HCT116 (cell line): ENCODE results near the gene NFATC1. TPM values are rescaled to one million over a fixed set of nuclear protein-coding genes. Genes with fewer than 3 reads are reported as not detected.
"Not testable (repeated sequence)": the region's sequence is repeated elsewhere in the genome, so short reads cannot be mapped to it uniquely, and the experiment has no call there.

Experiments used
- ATAC-seq: fragments of 200-7000 bp; cut with Tn5 transposase; 2 replicates; pipeline ENCODE4 v1.9.1; 2020; ENCODE audit warnings: mild to moderate bottlenecking, moderate library complexity
- BruUV-seq: library from RNA; stranded (reverse); fragments of 400-500 nt; replicated peaks from 2 replicates; lab custom pipeline; 2021; lab: Mats Ljungman, UMichigan
- CTCF ChIA-PET: fragments of 300-600 bp; sonication (Branson Sonifier 250); formaldehyde crosslinking; loops from one replicate; lab custom pipeline; 2021; ENCODE audit warnings: antibody characterized with exemption; lab: Charles Lee
- POLR2A ChIA-PET: fragments of 300-600, 350-600 bp; sonication (Branson Sonifier 250); formaldehyde crosslinking; loops from one replicate; lab custom pipeline; 2021; ENCODE audit warnings: antibody characterized with exemption; lab: Charles Lee
- RAD21 ChIA-PET, 2 experiments: fragments of 300-600 bp; sonication (Branson Sonifier 250); formaldehyde crosslinking; loops; one replicate each; lab custom pipeline; 2023; ENCODE audit warnings: low total read pairs in 2 of 2; ENCODE audit not compliant: uncharacterized antibody in 2 of 2, unreplicated experiment in 2 of 2, low non-redundant PET in 1 of 2; lab: Charles Lee
- DNase-seq: peaks from one replicate; pipeline ENCODE4 v3.0.0-alpha.2; 2010; ENCODE audit warnings: low read depth, low spot score
- H2AFZ ChIP-seq: fragments of 200-600 bp; shearing (Covaris generic), sonication (generic); 2 replicates; pipeline ENCODE4 v1.6.1; 2017; ENCODE audit warnings: low read depth, mixed run types, mixed read lengths, antibody characterized with exemption, low read length; ENCODE audit not compliant: poor library complexity, severe bottlenecking
- H3K27ac ChIP-seq: 2 replicates; pipeline ENCODE4 v1.5.1; 2012; ENCODE audit warnings: low read depth, low read length
- H3K27me3 ChIP-seq: fragments of 200-600 bp; sonication (generic); 2 replicates; pipeline ENCODE4 v1.6.1; 2016; ENCODE audit warnings: mixed run types, low read length, mixed read lengths; ENCODE audit not compliant: insufficient read depth
- H3K36me3 ChIP-seq, 2 experiments: fragments of 200-500 bp in 1 of 2; fragments of 200-600 bp in 1 of 2; sonication (Bioruptor generic) in 1 of 2; sonication (generic) in 1 of 2; 2 replicates each; pipeline versions ENCODE4 v1.5.1 to v1.6.1; 2014 to 2016; ENCODE audit warnings: low read length in 2 of 2, inconsistent platforms in 1 of 2, mixed read lengths in 1 of 2, mixed run types in 1 of 2; ENCODE audit not compliant: insufficient read depth in 2 of 2, control insufficient read depth in 1 of 2
- H3K4me1 ChIP-seq, 2 experiments: fragments of 200-600 bp in 1 of 2; sonication (generic) in 1 of 2; 2 replicates each; pipeline versions ENCODE4 v1.5.1 to v1.6.1; 2012 to 2017; ENCODE audit warnings: low read length in 2 of 2, inconsistent platforms in 1 of 2, mild to moderate bottlenecking in 1 of 2, mixed read lengths in 1 of 2, mixed run types in 1 of 2, moderate library complexity in 1 of 2; ENCODE audit not compliant: insufficient read depth in 2 of 2, control insufficient read depth in 1 of 2
- H3K4me2 ChIP-seq: fragments of 200-600 bp; sonication (generic); 2 replicates; pipeline ENCODE4 v1.6.1; 2017; ENCODE audit warnings: mixed run types, low read length, mixed read lengths
- H3K4me3 ChIP-seq, 2 experiments: fragments of 200-600 bp in 1 of 2; sonication (generic) in 1 of 2; replicated peaks in 1 of 2; 2 replicates each; pipeline ENCODE4 v1.5.1; 2011 to 2016; ENCODE audit warnings: low read length in 2 of 2, control low read depth in 1 of 2, low read depth in 1 of 2, mild to moderate bottlenecking in 1 of 2, mixed read lengths in 1 of 2, mixed run types in 1 of 2
- H3K79me2 ChIP-seq: fragments of 200-600 bp; sonication (generic); 2 replicates; pipeline ENCODE4 v1.6.1; 2017; ENCODE audit warnings: mild to moderate bottlenecking, mixed run types, low read length, moderate library complexity, mixed read lengths; ENCODE audit not compliant: insufficient read depth
- H3K9ac ChIP-seq: fragments of 200-600 bp; sonication (generic); 2 replicates; pipeline ENCODE4 v1.6.1; 2016; ENCODE audit warnings: low read length, mixed read lengths
- H3K9me2 ChIP-seq: fragments of 200-600 bp; sonication (generic), shearing (Covaris generic); 2 replicates; pipeline ENCODE4 v1.6.1; 2017; ENCODE audit warnings: mixed run types, mild to moderate bottlenecking, moderate library complexity; ENCODE audit not compliant: insufficient read depth
- H3K9me3 ChIP-seq, 2 experiments: fragments of 200-500 bp in 1 of 2; fragments of 200-600 bp in 1 of 2; sonication (Bioruptor generic) in 1 of 2; sonication (generic) in 1 of 2; 2 replicates each; pipeline ENCODE4 v1.6.1; 2014 to 2017; ENCODE audit warnings: low read length in 2 of 2, mixed read lengths in 2 of 2, inconsistent platforms in 1 of 2, low read depth in 1 of 2, mild to moderate bottlenecking in 1 of 2, mixed run types in 1 of 2, moderate library complexity in 1 of 2; ENCODE audit not compliant: control insufficient read depth in 1 of 2, insufficient read depth in 1 of 2
- H4K20me1 ChIP-seq: fragments of 200-600 bp; sonication (generic), shearing (Covaris generic); 2 replicates; pipeline ENCODE4 v1.6.1; 2017; ENCODE audit warnings: mixed run types, mild to moderate bottlenecking, moderate library complexity; ENCODE audit not compliant: insufficient read depth
- CBX3 ChIP-seq: IDR thresholded peaks from 2 replicates; pipeline ENCODE4 v1.6.1; 2012; ENCODE audit warnings: low read depth
- CEBPB ChIP-seq: IDR thresholded peaks from 2 replicates; pipeline ENCODE4 v1.6.1; 2012; ENCODE audit warnings: low read depth
- ELF1 ChIP-seq: IDR thresholded peaks from 2 replicates; pipeline ENCODE4 v1.6.1; 2012; ENCODE audit warnings: low read depth, borderline replicate concordance
- EZH2 ChIP-seq: fragments of 200-600 bp; sonication (generic); IDR thresholded peaks from 2 replicates; pipeline ENCODE4 v1.6.1; 2017; ENCODE audit warnings: antibody characterized with exemption, mixed run types
- FOSL1 ChIP-seq: IDR thresholded peaks from 2 replicates; pipeline ENCODE4 v1.6.1; 2012; ENCODE audit warnings: low read depth
- JUND ChIP-seq: IDR thresholded peaks from 2 replicates; pipeline ENCODE4 v1.6.1; 2012
- POLR2A ChIP-seq: IDR thresholded peaks from 2 replicates; pipeline ENCODE4 v1.7.0; 2011; ENCODE audit warnings: borderline replicate concordance; ENCODE audit not compliant: insufficient read depth, insufficient read length; ENCODE audit errors: extremely low read depth
- POLR2AphosphoS5 ChIP-seq: IDR thresholded peaks from 2 replicates; pipeline ENCODE4 v1.6.1; 2011; ENCODE audit warnings: mild to moderate bottlenecking, low read depth, low read length, moderate library complexity
- RAD21 ChIP-seq: IDR thresholded peaks from 2 replicates; pipeline ENCODE4 v1.6.1; 2012; ENCODE audit warnings: low read depth, mild to moderate bottlenecking
- intact Hi-C: fragments of 100-400 bp; cut with micrococcal nuclease; formaldehyde crosslinking; loops from 2 replicates; pipeline ENCODE4 v1.10.0; 2022
- total RNA-seq: library from RNA; stranded (reverse); gene quantifications from one replicate; pipeline ENCODE4 v1.2.1, GENCODE V29; 2021; ENCODE audit not compliant: unreplicated experiment
- TF ChIP-seq, protein P1 (sequence below): IDR thresholded peaks from 2 replicates; pipeline ENCODE4 v1.6.1; 2012; ENCODE audit warnings: low read depth

The NFATC1 gene
- total RNA-seq, 1 experiment from 2014 or later: 20.8 TPM

DNA sequence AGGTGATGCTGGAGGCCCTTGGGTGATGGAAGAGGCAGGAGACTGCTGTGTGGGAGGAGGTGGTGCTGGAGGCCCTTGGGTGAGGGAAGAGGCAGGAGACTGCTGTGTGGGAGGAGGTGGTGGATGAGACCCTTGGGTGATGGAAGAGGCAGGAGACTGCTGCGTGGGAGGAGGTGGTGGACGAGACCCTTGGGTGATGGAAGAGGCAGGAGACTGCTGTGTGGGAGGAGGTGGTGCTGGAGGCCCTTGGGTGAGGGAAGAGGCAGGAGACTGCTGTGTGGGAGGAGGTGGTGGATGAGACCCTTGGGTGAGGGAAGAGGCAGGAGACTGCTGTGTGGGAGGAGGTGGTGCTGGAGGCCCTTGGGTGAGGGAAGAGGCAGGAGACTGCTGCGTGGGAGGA lies 109.7 kb downstream of the NFATC1 start:
- RAD21 ChIA-PET, BruUV-seq, H3K4me1 ChIP-seq, intact Hi-C loops, H3K9me2 ChIP-seq, H3K9ac ChIP-seq, POLR2A ChIA-PET, H3K4me2 ChIP-seq, H3K36me3 ChIP-seq, H3K79me2 ChIP-seq, H3K27ac ChIP-seq, H2AFZ ChIP-seq, H3K9me3 ChIP-seq, H3K27me3 ChIP-seq, H4K20me1 ChIP-seq, DNase-seq, ATAC-seq, CTCF ChIA-PET, H3K4me3 ChIP-seq: not testable (repeated sequence)

DNA sequence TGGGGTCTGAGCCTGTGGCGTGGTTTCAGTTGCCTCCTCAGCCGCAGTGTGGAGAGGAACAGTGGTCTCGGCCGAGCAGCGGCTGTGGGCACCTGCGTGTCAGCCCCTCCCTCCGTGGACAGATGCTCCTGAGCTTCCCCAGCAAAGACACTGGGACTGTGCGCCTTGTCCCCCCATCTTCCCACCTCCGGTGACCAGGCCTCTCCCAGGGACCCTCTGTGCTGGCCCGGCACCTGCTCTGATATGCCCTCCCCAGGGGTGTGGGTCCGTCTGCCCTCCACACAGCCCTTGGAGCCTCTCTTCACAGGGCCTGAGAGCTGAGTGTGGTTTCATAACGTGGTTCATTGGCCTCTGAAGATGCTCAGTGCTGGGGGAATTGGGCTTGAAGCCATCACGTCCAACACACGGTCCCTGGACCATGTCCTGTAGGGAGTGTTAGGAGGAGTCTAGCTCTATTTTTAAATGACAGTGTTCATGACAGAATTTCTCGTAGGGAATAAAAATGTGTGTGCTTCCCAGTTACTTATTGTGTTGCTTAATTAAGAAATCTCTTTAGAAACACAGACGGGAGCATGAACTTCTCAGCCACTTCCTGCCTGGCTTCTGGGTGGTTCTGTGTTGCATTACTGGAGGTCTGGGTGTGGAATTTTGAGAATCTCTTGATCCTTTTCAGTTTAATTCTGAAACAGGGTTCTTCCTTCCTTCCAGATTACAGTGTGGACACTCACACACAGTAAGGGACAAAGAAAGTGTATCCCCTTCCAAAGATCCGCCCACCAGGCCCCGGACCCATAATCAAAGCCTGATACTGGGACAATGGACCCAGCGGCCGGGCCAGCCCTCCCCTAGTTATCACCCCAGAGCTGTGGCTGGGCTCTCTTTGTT lies 110.7 kb downstream of the NFATC1 start:
- POLR2A ChIA-PET: no interaction called here
- CTCF ChIA-PET: no interaction called here
- no peak overlapping the region for H3K4me2 ChIP-seq

More for the DNA sequence above, 110.7 kb downstream of the NFATC1 start:
- no peak for DNase-seq
- H3K79me2 ChIP-seq: no peaks in the 10 kb centered on the region
- no peak overlapping the region for H2AFZ ChIP-seq
- ATAC-seq: no peak
- TF ChIP-seq POLR2AphosphoS5 (no peak), FOSL1 (no peak), RAD21 (no peak), ELF1 (no peak), EZH2 (no peak), CEBPB (no peak), JUND (no peak), CBX3 (no peak), POLR2A (no peak)
- TF ChIP-seq, protein P1, sequence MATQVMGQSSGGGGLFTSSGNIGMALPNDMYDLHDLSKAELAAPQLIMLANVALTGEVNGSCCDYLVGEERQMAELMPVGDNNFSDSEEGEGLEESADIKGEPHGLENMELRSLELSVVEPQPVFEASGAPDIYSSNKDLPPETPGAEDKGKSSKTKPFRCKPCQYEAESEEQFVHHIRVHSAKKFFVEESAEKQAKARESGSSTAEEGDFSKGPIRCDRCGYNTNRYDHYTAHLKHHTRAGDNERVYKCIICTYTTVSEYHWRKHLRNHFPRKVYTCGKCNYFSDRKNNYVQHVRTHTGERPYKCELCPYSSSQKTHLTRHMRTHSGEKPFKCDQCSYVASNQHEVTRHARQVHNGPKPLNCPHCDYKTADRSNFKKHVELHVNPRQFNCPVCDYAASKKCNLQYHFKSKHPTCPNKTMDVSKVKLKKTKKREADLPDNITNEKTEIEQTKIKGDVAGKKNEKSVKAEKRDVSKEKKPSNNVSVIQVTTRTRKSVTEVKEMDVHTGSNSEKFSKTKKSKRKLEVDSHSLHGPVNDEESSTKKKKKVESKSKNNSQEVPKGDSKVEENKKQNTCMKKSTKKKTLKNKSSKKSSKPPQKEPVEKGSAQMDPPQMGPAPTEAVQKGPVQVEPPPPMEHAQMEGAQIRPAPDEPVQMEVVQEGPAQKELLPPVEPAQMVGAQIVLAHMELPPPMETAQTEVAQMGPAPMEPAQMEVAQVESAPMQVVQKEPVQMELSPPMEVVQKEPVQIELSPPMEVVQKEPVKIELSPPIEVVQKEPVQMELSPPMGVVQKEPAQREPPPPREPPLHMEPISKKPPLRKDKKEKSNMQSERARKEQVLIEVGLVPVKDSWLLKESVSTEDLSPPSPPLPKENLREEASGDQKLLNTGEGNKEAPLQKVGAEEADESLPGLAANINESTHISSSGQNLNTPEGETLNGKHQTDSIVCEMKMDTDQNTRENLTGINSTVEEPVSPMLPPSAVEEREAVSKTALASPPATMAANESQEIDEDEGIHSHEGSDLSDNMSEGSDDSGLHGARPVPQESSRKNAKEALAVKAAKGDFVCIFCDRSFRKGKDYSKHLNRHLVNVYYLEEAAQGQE: no peak
- no peak overlapping the region for H3K4me3 ChIP-seq
- no peaks in the 10 kb centered on the region for H3K36me3 ChIP-seq
- no peak overlapping the region for H3K9ac ChIP-seq
- H4K20me1 ChIP-seq: no peaks in the 10 kb centered on the region
- H3K9me3 ChIP-seq: no peaks in the 10 kb centered on the region
- no peaks in the 10 kb centered on the region for H3K9me2 ChIP-seq
- intact Hi-C loops: no loop called here
- RAD21 ChIA-PET: no interaction called here
- no TSS peak for BruUV-seq
- H3K27ac ChIP-seq: no peak overlapping the region
- no peaks in the 10 kb centered on the region for H3K4me1 ChIP-seq
- no peaks in the 10 kb centered on the region for H3K27me3 ChIP-seq
